Measurements from ENCODE around the gene TMEM250.
A peak's percentile ranks its signal among the peaks of the same experiment; 100 is the strongest.

The TMEM250 gene

DNA sequence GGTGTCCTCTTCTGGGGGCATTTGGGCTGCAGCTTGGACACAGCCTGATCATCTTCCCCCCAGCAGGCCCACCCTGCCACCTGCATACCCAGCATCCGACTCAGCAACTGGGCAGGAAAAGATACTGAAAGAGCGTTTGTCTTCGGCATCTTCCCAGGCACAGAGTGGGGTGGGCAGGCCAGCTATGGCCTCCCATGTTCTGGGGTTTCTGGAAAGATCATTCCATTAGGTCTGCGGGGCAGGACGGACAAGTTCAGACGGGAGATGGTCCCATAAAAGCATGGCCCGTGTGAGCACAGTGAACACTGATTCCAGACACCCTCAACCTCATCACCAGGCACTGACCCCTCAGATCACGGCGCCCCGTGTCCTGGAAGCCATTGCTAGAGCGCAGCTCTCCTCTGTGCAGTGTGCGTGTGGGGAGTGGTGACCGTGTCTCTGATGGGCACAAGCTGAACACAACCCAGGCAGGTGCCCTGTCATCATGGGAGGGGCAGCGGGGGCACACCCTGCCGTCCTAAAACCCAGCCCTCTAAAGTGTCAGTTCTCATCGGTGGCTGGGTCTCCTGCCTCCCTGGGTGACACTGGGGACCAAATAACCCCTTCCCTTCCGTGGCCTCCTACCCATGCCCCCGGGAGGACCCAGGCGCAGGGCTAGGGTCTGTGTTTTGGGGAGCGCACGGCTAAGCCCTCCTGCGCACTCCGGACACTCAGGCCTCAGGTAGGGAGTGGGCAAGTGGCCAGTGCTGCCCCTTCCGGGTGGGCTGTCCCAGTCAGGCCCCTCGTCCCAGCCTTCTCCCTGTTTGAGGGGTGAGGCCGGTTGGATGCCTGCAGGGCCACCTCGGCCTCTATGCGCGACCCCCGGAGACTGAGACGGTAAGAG lies 13.2 kb upstream of the TMEM250 start:
- no peak for DNase-seq

DNA sequence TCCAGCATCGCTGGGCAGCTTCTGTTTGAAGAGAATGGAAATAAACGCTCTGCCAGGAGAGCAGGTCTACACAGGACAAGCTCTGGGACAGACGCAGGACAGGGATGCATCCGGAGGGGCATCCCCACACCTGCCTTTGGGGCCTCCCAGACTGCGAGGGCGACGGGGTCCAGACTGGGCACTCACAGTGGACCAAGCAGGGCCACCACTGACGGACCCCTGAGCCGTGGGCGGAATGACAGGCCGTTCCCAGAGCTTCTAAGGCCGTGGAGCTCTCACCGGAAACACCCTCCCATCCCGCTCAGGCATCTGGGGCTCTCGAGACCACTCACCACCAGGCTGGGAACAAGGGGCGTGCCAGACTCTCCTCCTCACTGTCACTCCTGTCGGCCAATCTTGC lies 10.5 kb upstream of the TMEM250 start:
- no peak for DNase-seq

DNA sequence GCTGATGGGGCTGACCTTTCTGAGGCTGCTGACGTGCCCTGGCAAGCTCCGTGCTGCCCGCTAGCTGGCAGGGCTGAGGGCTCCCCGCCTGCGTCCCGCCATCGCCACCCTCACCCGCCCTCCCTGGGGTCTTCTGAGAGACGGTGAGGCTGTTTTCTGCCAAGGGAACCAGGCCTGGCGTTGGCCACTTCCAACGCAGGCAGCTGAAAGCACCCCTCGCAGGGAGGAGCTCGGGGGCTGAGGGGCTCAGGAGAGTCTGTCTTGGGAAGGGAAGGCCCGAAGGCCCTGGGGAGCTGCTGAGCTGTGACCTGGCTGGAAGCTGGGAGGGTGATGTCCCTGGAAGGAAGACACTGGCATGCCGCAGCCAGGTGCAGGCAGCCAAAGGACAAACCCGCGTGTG lies 9.8 kb upstream of the TMEM250 start:
- no peak for DNase-seq

DNA sequence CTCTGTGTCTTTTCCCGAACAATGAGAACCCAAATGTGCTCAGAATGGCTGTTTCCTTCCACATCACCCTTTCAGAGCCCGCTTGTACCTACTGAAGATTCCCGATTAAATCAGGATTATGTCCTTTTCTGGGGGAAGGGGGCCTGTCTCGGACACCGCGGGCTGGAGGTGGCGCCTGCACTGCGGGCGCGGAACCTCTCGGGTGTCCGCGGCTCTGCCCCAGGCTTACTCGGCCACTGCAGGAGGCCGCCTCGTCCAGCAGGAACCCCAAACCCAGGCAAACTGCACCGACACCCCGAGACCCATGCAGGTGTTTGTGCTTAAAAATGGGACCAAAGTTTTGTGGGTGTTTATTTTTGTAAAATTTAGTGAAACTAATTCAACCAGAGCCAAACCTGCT lies 8.6 kb upstream of the TMEM250 start:
- DNase-seq, result no peak

DNA sequence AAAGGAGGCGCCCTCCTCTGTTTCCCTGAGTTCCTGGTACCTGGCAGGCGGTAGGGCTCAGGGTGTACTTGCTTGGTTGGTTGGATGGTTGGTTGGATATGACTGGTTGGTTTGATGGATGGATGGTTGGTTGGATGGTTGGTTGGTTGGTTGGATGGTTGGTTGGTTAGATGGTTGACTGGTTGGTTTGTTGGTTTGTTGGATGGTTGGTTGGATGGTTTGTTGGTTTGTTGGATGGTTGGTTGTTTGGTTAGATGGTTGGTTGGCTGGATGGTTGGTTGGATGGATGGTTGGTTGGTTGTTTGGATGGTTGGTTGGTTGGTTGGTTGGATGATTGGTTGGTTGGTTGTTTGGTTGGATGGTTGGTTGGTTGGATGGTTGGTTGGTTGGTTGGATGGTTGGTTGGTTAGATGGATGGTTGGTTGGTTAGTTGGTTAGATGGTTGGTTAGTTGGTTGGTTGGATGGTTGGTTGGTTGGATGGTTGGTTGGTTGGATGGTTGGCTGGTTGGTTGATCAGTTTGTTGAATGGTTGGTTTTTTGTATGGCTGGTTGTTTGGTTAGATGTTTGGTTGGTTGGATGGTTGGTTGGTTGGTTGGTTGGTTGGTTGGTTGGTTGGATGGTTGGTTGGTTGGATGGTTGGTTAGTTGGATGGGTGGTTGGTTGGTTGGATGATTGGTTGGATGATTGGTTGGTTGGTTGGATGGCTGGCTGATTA lies 6.5 kb upstream of the TMEM250 start:
- DNase-seq, result no peak

DNA sequence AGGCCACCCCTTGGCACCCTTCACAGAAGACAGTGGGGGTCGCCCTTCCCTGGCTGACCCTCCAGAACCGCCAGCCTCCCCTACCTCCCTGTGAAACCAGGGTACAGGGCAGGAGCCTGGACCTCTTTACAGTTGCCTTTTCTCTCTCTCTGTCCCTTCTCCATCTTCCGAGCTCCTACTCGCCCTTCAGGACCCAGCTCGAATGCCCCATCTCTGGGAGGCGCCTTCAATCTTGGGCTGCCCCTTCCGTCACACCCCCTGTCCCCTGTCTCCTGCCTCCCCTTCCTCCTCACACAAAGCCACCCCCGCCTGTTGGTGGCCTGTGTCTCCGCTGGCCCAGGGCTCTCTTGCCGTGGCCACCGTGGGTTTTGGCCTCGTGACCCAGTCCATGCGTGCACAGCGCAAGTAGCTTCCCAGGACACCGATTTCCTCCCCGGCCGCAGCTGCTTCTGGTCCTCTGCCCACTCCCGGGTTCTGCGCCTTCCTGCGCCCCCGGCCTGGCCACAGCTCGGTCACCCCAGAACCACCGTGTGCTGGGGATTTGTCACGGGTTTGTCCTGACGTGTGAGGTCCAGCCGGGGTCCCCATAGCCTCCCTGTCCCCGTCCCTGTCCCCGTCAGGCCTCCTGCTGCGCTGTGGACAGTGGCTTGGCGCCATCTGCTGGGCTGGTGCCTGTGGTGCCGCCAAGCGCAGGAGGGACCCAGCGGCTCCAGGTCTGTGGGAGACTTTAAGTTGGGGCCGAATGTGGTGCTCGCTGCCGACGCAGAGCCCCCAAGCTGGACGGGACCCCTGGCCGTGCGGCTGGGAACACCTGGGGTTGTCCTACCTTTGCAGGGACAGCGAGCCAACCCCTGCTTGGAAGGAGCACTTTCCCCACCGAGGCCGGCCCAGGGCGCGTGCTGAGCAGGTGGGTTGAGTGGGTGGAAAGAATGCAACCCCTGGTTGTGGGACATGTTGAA lies 4.0 kb upstream of the TMEM250 start:
- peak; percentile 50 for DNase-seq

DNA sequence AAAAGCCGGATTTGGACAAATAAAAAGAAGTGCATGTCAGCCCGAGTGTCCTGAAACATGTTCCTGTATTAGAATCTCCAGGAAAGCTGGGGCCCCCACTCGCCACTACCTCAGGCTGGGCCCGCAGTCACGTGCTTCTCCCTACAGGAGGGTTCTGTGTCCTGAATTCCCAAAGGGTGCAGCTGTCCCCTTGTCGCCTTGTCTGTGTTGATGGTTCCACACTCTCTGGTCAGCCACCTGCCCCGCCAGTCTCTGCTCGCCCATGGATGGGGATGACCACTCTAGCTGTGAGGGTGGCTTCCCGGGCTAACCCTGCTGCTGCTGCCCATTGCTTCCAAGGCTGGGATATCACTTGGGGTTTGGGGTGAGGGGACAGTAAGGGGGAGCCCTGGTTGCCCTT lies 3.1 kb upstream of the TMEM250 start:
- no peak for DNase-seq

DNA sequence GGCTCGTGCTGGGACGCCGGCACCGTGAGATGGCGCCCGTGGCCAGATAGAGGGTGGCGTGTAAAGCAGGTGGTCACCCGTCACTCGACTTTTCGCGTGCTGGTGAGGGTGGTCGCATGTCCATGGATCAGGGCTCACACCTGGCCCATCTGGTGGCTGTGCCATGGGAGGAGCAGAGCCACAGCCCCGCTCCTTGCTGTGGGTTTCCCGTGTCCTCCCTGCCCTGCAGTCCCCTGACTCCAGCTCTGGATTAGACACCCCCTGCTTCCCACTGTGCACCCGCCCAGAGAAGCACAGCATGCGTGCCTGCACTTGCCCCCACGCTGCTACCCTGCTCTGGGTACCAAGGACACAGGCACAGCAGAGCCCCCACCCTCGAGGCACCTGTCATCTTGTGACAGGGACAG lies 1.8 kb upstream of the TMEM250 start:
- no peak for DNase-seq

DNA sequence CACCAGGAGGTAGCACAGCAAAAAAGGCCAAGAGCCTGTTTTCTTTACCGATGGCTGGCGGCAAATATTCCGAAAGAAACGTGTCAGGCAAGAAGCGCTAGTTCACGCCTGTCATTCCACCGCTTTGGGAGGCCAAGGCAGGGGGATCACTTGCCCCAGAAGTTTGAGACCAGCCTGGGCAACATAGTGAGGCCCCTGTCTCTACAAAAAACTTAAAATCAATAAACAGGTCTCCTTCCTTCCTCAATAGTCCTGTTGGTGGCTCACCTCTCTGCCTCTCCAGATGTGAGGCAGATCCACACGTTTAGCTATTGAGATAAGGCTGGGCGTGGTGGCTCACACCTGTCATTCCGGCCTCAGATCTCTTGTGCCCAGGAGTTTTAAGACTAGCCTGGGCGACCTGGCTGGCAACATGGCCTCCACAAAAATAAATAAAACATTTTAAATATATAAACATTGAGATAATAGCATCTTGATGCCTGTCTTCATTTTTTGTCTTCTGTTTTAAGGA lies 1.3 kb upstream of the TMEM250 start:
- no peak for DNase-seq

DNA sequence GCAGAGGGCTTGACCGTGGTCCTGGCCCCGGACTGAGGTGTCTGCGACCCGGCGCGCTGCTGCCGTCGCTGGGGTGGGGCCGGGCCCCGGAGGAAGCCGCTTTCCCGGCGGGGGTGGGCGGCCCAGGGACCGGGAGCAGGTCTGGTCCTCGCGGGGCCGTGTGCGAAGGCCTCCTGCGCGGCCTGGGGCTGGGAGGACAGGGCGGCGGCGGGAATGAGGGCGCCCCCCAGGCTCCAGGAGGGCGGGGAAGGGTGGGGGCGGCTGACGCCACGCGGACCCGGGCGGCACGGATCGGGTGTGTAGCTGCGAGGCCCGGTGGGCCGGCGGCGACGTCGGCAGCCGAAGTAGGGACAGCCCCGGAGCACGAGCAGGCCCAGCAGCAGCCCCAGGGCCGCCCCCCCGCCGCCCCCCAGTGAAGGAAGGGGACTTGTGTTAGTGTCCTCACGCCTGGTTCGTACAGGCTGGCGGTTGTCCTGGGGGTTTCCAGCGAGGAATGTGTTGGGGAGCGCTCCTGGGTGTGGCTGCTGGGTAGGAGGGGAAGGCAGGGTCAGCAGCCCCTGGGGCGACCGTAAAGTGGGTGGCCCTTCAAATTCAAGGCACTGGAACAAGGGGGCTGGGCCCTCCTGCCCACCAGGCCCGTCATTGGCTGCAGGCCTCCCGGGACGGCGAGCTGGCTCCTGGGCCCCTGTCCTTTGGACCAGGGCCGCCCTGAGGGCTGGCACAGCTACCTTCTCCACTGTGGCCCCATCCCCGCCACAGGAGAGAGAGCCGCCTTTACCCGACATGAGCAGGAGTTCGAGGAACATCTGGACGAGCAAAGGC lies 597 bp upstream of the TMEM250 start:
- DNase-seq, result peak; percentile 34

DNA sequence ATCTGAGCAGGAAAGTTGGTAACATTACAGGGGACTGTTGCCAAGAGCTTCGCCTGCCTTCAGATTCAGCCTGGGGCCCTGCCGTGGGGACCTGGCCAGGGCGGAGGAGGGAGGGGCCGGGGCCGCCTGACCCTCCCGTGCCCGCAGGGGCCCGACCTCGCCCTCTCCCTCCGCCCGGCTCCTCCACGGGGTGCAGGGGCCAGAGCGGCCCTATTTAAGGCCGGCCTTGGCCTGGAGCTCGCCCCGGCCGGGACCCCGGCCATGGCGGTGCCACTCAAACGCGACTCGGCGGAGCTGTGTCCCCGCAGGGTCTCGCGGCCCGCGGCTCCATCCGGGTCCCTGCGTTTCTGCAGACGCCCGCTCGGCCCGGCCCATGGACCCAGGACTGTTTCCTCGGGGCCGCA lies 757 bp downstream of the TMEM250 start:
- DNase-seq, result peak; percentile 49

DNA sequence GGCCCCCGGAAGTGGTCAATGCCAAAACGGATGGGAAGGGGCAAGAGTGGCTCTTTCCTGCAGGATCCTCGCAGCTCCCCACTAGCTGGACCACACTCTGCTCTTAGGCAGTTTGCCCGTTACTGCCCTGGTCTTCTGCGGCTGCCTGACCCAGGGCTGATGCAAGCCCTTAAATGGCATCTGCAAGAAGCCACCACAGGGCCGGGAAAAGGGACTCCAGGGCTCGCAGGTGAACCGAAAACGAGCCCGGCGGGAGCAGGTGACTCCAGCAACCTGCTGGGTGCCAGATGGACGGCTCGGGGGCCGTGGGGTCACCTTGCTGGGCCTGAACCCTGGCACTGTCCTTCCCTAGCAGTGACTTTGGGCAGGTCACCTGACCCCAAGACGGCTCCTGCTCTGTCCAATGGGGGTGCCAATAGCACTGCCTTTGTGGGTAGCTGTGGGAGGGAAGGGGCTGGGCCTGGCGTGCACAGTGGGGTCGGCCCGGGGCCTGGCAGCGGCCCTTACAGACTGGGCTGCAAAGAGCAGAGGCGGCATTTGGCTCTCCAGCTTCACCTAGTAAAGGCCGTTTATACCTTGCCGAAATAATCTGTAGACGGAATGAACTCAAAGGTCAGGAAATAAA lies 1.3 kb downstream of the TMEM250 start:
- DNase-seq, result peak; percentile 40

DNA sequence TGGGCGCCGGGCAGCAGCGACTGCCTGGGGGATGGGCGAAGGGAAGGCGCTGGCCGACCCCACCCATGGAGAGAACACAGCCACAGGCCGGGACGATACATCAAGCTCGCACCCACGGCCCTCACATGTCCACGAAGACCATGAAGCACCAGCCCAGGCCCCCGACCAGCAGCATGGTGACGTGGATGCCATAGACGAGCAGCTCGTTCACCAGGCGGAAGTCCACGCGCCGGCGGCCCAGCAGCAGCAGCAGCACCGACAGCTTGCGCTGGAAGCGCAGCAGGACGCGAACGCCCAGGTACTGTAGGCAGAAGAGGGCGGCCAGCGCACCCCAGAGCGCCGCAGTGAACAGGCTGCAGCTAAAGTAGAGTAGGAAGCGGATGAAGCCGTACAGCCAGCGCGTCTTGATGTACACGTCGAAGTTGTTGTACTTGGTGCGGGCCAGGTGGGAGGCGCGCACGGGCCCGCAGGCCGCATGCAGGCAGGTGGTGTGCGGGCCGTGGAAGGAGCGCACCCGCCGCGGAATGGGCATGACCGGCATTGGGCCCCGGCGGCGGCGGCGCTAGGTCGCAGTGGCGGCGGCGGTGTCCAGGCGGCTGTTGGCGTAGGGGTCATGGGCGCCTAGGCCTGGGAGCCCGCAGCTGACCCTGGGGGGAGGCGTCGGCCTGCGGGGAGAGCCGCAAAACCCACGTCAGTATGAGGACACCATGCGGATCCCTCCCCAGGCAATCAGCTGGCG lies 2.1 kb downstream of the TMEM250 start:
- no peak for DNase-seq

DNA sequence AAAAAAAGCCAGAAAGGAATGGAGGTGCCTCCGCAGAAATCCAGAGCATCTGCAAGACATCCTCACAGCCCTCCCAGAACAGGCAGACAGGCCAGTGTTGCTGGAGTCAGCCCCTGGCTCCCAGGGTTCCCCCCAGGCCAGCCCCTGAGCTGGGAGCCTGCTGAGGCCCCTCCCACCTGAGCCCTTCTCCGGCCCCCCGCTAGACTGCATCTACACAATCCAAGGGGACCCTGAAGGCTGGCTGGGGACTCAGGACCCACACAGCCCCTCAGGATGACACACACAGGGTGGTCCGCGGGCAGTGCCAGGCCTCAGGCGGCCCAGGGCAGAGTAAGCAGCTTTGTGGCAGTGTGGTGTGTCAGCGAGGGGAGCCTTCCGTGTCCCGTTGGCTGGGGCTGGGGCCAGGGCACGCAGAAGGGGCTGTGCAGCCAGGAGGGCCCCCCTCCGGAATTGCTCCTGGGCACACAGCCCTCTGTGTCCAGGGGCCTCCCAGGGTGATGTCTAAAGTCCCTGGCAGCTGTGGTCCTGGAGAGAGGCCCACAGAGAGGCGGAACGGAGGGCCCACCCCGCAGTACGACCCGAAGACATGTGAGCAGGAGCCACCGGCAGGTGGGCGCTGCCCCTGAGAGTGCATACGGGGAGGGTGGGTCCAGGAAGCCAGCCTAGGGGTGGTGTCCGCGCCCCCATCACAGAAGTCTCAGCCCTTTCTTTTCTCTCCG lies 2.9 kb downstream of the TMEM250 start:
- DNase-seq, result no peak

DNA sequence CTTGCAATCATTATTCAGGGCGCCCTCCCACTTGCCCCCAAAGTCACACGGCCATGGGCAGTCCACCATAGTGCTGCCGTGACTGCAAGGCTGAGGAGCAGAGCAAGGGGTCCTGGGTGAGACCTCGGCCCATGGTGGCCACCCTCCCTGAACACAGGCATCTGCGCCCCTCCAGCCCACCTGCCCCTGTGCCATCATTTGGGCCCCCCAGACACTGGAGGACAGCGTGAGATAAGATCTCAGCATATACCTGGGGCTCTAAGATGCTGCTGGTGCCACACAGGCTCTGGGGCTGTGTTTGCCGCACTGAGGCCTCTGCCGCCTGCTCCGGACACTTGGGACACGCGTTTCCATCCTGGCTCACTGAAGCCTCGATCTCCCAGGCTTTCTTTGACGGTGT lies 3.5 kb downstream of the TMEM250 start:
- no peak for DNase-seq

DNA sequence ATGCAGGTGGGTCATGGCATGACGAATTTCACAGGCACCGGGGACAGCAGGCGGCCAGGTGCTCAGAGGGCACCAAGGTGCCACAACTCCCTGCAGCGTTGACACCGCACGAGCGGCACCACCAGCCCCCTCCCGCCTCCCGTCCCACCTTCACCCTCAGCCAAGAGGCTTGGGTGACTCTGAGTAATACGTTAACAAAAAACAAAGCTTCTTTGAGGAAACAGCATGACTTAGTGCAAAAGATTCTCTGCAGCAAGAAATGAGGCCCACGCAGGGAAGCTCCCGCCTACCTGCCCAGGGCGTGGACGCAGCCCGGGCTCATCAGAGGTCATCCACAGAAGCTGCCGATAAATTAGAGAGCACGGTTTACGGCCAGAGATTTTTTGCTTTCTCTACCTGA lies 4.1 kb downstream of the TMEM250 start:
- no peak for DNase-seq

DNA sequence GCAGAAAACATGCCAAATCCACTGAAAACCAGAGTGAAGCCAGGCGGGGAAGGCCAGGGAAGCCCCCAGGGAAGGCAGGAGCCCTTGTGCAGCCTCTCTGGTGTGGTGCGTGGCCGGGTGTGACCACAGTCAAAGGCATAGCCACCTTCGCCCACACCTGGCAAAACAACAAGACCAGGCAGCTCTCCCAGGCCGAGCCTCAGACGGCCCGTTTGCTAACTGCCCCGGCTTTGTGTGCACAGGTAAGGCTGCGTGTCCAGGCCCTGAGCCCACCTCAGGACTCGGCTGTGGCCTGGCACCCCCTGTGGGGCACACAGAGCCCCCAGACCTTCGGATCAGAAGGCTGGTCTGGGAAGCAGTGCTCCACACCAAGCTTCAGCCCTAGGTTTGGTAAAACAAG lies 6.1 kb downstream of the TMEM250 start:
- DNase-seq, result no peak

DNA sequence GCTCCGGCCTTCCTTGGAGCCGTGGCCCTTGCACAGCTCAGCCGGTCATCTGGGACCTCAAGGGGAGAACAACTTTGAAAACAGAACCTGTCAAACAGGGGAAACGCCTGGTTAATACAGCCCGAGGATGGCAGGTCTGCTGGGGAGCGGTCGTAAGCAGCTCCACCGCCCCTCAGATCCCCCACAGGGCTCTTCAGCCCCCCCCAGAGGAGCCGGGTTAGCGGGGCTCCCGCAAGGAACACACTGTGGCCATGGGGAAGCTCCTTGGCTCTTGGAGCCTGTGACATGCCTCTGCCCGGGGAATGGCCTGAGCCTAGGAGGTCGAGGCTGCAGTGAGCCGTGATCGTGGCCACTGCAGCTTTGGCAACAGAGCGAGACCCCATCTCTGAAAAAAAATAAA lies 6.8 kb downstream of the TMEM250 start:
- no peak for DNase-seq

DNA sequence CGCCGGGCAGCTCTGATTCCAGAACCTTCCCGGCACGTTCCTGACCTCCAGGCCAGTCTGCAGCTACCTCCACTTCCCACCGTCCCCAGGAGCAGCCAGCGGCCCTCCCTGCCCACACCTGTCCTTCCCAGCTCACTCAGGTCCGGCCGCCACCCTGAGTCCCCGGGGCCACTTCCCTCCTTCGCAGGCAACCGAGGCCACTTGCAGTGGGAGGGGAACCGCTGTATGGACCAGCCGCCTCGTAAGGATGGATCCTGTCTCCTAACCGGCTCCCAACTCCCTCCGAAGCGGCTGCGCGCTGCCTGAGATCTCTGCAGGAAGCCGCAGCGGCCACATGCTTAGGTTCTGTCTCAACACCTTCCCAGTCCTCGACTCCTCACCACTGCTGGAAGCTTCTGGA lies 7.5 kb downstream of the TMEM250 start:
- DNase-seq, result no peak
